ENCODE data around the gene LOXL4. TPM values are rescaled to one million over a fixed set of nuclear protein-coding genes. Genes with fewer than 3 reads are reported as not detected.

LOXL4 gene
- total and polyA plus RNA-seq, 2 experiments from 2014 or later, result 32.7 to 34.4 TPM

DNA sequence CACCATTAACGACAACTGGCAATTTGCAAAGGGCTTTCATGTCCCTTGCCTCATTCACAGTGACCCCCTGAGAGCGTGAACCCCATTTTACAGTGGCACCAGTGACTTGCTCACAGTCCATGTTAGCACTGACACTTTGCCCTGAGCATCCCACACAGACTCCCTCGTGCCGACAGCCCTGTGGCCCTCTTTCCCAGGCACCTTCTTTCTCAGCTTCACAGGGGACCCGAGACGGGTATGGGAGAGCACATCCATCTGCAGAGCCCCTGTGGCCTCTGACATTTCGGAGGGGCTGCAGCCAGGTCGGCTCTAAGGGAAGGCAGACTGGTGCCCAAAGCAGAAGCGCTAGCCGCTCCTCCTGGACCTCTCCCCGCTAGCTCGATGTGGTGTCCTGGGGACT lies 10.8 kb downstream of the LOXL4 start:
- Histone ChIP-seq H3K4me1 (ENCODE audit: insufficient read depth) (peaks cover 15% of the 10 kb centered on the region), H3K4me2 (no peak overlapping the region), H3K27me3 (no peaks in the 10 kb centered on the region), H3K4me3 (no peak overlapping the region), H3K27ac (no peak overlapping the region), H3K36me3 (replicated peaks; ENCODE audit: insufficient read depth, low read depth) (no peaks in the 10 kb centered on the region), H4K20me1 (ENCODE audit: insufficient read depth, poor library complexity, severe bottlenecking) (no peaks in the 10 kb centered on the region), H3K9me2 (replicated peaks; ENCODE audit: insufficient read depth) (no peaks in the 10 kb centered on the region), H2AFZ (no peak overlapping the region), H3K9me3 (ENCODE audit: low read depth) (no peaks in the 10 kb centered on the region), H3K79me2 (no peaks in the 10 kb centered on the region)
- 95% methylated on average over 12 of the region's 12 CpGs for WGBS (ENCODE audit: low lambda C conversion rate, missing lambda C conversion rate)
- no peak for TF ChIP-seq EZH2phosphoT487 (IDR thresholded peaks at IDR 0.05; ENCODE audit: low read depth, severe bottlenecking, unreplicated experiment)
- TF ChIP-seq EZH2 (IDR thresholded peaks at IDR 0.05; ENCODE audit: borderline replicate concordance), result no peak
- TF ChIP-seq, protein P1, sequence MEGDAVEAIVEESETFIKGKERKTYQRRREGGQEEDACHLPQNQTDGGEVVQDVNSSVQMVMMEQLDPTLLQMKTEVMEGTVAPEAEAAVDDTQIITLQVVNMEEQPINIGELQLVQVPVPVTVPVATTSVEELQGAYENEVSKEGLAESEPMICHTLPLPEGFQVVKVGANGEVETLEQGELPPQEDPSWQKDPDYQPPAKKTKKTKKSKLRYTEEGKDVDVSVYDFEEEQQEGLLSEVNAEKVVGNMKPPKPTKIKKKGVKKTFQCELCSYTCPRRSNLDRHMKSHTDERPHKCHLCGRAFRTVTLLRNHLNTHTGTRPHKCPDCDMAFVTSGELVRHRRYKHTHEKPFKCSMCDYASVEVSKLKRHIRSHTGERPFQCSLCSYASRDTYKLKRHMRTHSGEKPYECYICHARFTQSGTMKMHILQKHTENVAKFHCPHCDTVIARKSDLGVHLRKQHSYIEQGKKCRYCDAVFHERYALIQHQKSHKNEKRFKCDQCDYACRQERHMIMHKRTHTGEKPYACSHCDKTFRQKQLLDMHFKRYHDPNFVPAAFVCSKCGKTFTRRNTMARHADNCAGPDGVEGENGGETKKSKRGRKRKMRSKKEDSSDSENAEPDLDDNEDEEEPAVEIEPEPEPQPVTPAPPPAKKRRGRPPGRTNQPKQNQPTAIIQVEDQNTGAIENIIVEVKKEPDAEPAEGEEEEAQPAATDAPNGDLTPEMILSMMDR (IDR thresholded peaks at IDR 0.05; ENCODE audit: poor library complexity), result no peak
- no peak for DNase-seq (ENCODE audit: low spot score)

DNA sequence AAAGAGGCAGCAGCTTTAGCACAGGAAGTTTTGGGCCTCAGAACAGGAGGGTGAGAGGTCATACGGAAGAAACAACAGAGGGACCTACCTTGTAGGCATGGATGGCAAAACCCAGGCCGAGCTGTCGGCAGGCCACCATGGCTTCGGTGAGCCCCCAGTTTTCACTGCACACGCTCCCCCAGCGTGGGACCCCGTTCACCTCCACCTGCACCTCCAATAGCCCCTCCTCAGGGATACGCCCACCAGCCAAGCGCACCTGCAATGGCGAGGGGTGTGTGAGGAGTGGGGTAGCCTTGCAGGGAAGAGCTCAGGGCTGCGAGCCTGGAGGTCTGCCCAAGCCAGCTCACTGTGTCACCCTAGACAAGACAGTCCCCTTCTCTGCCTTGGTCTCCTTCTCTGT lies 11.3 kb downstream of the LOXL4 start:
- no peaks in the 10 kb centered on the region for H4K20me1 ChIP-seq (ENCODE audit: insufficient read depth, poor library complexity, severe bottlenecking)
- no peak for DNase-seq (ENCODE audit: low spot score)
- H3K9me3 ChIP-seq (ENCODE audit: low read depth), result no peaks in the 10 kb centered on the region
- H3K4me2 ChIP-seq, result no peak overlapping the region
- no peaks in the 10 kb centered on the region for H3K36me3 ChIP-seq (replicated peaks; ENCODE audit: insufficient read depth, low read depth)
- no peak overlapping the region for H3K4me3 ChIP-seq
- peaks cover 15% of the 10 kb centered on the region for H3K4me1 ChIP-seq (ENCODE audit: insufficient read depth)
- H3K9me2 ChIP-seq (replicated peaks; ENCODE audit: insufficient read depth), result no peaks in the 10 kb centered on the region
- H3K27ac ChIP-seq, result no peak overlapping the region
- TF ChIP-seq, protein P1 (IDR thresholded peaks at IDR 0.05; ENCODE audit: poor library complexity), result no peak
- TF ChIP-seq EZH2 (IDR thresholded peaks at IDR 0.05; ENCODE audit: borderline replicate concordance), result no peak
- no peak for TF ChIP-seq EZH2phosphoT487 (IDR thresholded peaks at IDR 0.05; ENCODE audit: low read depth, severe bottlenecking, unreplicated experiment)
- no peak overlapping the region for H2AFZ ChIP-seq
- no peaks in the 10 kb centered on the region for H3K27me3 ChIP-seq
- H3K79me2 ChIP-seq, result no peaks in the 10 kb centered on the region
- 96% methylated on average over 10 of the region's 11 CpGs for WGBS (ENCODE audit: low lambda C conversion rate, missing lambda C conversion rate)

- no peaks in the 10 kb centered on the region for H3K36me3 ChIP-seq (replicated peaks; ENCODE audit: insufficient read depth, low read depth)
- peaks cover 8% of the 10 kb centered on the region for H3K4me1 ChIP-seq (ENCODE audit: insufficient read depth)
- WGBS (ENCODE audit: low lambda C conversion rate, missing lambda C conversion rate), result 96% methylated on average over 17 of the region's 17 CpGs
- H4K20me1 ChIP-seq (ENCODE audit: insufficient read depth, poor library complexity, severe bottlenecking), result no peaks in the 10 kb centered on the region
- no peak overlapping the region for H3K4me2 ChIP-seq
- H3K9me2 ChIP-seq (replicated peaks; ENCODE audit: insufficient read depth), result no peaks in the 10 kb centered on the region
- no peak overlapping the region for H3K4me3 ChIP-seq
- no peaks in the 10 kb centered on the region for H3K27me3 ChIP-seq
- TF ChIP-seq EZH2phosphoT487 (IDR thresholded peaks at IDR 0.05; ENCODE audit: low read depth, severe bottlenecking, unreplicated experiment) (no peak), EZH2 (IDR thresholded peaks at IDR 0.05; ENCODE audit: borderline replicate concordance) (no peak)
- TF ChIP-seq, protein P1 (IDR thresholded peaks at IDR 0.05; ENCODE audit: poor library complexity), result no peak
- H3K9me3 ChIP-seq (ENCODE audit: low read depth), result no peaks in the 10 kb centered on the region
- no peak overlapping the region for H3K27ac ChIP-seq
- H2AFZ ChIP-seq, result no peak overlapping the region
- DNase-seq (ENCODE audit: low spot score), result no peak
- H3K79me2 ChIP-seq, result no peaks in the 10 kb centered on the region
These were observed 12.7 kb downstream of the LOXL4 start for GRCh38 chr10:98255146-98255877.

All from hepatocyte (in vitro differentiated cells).